Stimulated activated CD4-positive, alpha-beta T cell treated with anti-CD3 and anti-CD28 coated beads, Interleukin-15, amount 100 ng/mL, for 1 hour (primary cell): Measurements from ENCODE around the gene GBF1.
"Not testable (repeated sequence)": the region's sequence is repeated elsewhere in the genome, so short reads cannot be mapped to it uniquely, and the experiment has no call there.

Experiments
- DNase-seq, 2 donors: peaks; one replicate each; pipeline ENCODE4 v3.0.0-alpha.2; 2020; ENCODE audit warnings: low read depth in 1 of 2, low spot score in 1 of 2

The GBF1 gene

GRCh38 chr10:102301332-102301731 lies 56.0 kb downstream of the GBF1 start:
- not testable (repeated sequence) for DNase-seq

GRCh38 chr10:102302611-102303010 lies 57.3 kb downstream of the GBF1 start:
- DNase-seq, result no peak

- no peak for DNase-seq
Observed at GRCh38 chr10:102306006-102306405, 60.7 kb downstream of the GBF1 start.

GRCh38 chr10:102306710-102307109 lies 61.4 kb downstream of the GBF1 start:
- no peak for DNase-seq

GRCh38 chr10:102308318-102308717 lies 63.0 kb downstream of the GBF1 start:
- not testable (repeated sequence) for DNase-seq

GRCh38 chr10:102309236-102309635 lies 63.9 kb downstream of the GBF1 start:
- no peak for DNase-seq

GRCh38 chr10:102309916-102310315 lies 64.6 kb downstream of the GBF1 start:
- DNase-seq, result no peak

GRCh38 chr10:102310361-102311024 lies 65.2 kb downstream of the GBF1 start:
- no peak for DNase-seq

- no peak for DNase-seq
Observed at GRCh38 chr10:102311025-102311420, 65.7 kb downstream of the GBF1 start.

GRCh38 chr10:102312683-102313082 lies 67.4 kb downstream of the GBF1 start:
- no peak for DNase-seq

GRCh38 chr10:102313221-102313896 lies 68.0 kb downstream of the GBF1 start:
- no peak for DNase-seq

- no peak for DNase-seq
Observed at GRCh38 chr10:102314801-102315200, 69.5 kb downstream of the GBF1 start.

GRCh38 chr10:102316421-102316820 lies 71.1 kb downstream of the GBF1 start:
- DNase-seq, result no peak

- DNase-seq, result peak in 1 of 2 donors; percentile 2
Observed at GRCh38 chr10:102322914-102323313, 77.6 kb downstream of the GBF1 start.

GRCh38 chr10:102324061-102324460 lies 78.7 kb downstream of the GBF1 start:
- DNase-seq, result no peak

- DNase-seq, result no peak
Observed at GRCh38 chr10:102326031-102326430, 80.7 kb downstream of the GBF1 start.

GRCh38 chr10:102327002-102327401 lies 81.7 kb downstream of the GBF1 start:
- no peak for DNase-seq

GRCh38 chr10:102327641-102328040 lies 82.3 kb downstream of the GBF1 start:
- DNase-seq, result no peak

- no peak for DNase-seq
Observed at GRCh38 chr10:102332772-102333171, 87.4 kb downstream of the GBF1 start.

- no peak for DNase-seq
Observed at GRCh38 chr10:102334101-102334500, 88.8 kb downstream of the GBF1 start.

- no peak for DNase-seq
Observed at GRCh38 chr10:102335184-102335583, 89.9 kb downstream of the GBF1 start.

GRCh38 chr10:102341038-102341688 lies 95.8 kb downstream of the GBF1 start:
- no peak for DNase-seq
